Measurements from ENCODE around the gene SH3BP5L.

DNA sequence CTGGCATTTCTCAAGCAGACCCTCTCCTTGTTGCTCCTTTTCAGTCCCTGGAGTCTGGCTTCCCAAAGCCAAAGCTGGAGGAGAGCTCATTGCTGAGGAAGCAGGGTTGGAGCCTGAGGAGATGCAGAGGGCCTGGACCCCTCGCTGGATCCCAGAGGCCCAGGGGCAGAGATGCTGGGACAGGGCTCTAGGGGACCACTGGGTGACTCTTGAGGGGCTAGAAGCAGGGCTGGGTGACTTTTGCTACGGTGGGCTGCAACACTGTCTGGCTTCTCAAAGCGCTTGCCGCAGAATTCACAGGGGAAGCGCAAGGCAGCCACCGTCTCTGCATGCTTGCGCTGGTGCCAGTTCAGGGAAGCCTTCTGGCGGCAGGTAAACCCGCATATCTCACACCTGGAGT, 24.4 kb upstream of the SH3BP5L start:
- TF ChIP-seq CREB1 (IDR thresholded peaks at IDR 0.05; ENCODE audit: low read depth) (no peak), RCOR1 (conservative IDR thresholded peaks at IDR 0.05; ENCODE audit: low read depth, low read length) (no peak), ETV6 (conservative IDR thresholded peaks at IDR 0.05 in 1 of 2, IDR thresholded peaks at IDR 0.05 in 1 of 2; ENCODE audit: borderline replicate concordance in 1 of 2, low read depth in 1 of 2) (no peak), POLR2A (IDR thresholded peaks at IDR 0.05; ENCODE audit: low read depth, low read length) (peak; percentile 28; the same call in 1 of the 2 replicates), CHD4 (IDR thresholded peaks at IDR 0.05) (no peak), TAF1 (IDR thresholded peaks at IDR 0.05; ENCODE audit: borderline replicate concordance, low read depth, low read length) (no peak), EP300 (IDR thresholded peaks at IDR 0.05; ENCODE audit: borderline replicate concordance in 1 of 2, control insufficient read depth in 1 of 2, low read depth in 2 of 2, low read length in 2 of 2) (no peak)
- TF ChIP-seq, protein P1, sequence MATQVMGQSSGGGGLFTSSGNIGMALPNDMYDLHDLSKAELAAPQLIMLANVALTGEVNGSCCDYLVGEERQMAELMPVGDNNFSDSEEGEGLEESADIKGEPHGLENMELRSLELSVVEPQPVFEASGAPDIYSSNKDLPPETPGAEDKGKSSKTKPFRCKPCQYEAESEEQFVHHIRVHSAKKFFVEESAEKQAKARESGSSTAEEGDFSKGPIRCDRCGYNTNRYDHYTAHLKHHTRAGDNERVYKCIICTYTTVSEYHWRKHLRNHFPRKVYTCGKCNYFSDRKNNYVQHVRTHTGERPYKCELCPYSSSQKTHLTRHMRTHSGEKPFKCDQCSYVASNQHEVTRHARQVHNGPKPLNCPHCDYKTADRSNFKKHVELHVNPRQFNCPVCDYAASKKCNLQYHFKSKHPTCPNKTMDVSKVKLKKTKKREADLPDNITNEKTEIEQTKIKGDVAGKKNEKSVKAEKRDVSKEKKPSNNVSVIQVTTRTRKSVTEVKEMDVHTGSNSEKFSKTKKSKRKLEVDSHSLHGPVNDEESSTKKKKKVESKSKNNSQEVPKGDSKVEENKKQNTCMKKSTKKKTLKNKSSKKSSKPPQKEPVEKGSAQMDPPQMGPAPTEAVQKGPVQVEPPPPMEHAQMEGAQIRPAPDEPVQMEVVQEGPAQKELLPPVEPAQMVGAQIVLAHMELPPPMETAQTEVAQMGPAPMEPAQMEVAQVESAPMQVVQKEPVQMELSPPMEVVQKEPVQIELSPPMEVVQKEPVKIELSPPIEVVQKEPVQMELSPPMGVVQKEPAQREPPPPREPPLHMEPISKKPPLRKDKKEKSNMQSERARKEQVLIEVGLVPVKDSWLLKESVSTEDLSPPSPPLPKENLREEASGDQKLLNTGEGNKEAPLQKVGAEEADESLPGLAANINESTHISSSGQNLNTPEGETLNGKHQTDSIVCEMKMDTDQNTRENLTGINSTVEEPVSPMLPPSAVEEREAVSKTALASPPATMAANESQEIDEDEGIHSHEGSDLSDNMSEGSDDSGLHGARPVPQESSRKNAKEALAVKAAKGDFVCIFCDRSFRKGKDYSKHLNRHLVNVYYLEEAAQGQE (IDR thresholded peaks at IDR 0.05; ENCODE audit: low read depth, low read length) = no peak
- TF ChIP-seq, protein P2, sequence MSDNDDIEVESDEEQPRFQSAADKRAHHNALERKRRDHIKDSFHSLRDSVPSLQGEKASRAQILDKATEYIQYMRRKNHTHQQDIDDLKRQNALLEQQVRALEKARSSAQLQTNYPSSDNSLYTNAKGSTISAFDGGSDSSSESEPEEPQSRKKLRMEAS (IDR thresholded peaks at IDR 0.05; ENCODE audit: low read depth, low read length) = no peak
- TF ChIP-seq, protein P3, sequence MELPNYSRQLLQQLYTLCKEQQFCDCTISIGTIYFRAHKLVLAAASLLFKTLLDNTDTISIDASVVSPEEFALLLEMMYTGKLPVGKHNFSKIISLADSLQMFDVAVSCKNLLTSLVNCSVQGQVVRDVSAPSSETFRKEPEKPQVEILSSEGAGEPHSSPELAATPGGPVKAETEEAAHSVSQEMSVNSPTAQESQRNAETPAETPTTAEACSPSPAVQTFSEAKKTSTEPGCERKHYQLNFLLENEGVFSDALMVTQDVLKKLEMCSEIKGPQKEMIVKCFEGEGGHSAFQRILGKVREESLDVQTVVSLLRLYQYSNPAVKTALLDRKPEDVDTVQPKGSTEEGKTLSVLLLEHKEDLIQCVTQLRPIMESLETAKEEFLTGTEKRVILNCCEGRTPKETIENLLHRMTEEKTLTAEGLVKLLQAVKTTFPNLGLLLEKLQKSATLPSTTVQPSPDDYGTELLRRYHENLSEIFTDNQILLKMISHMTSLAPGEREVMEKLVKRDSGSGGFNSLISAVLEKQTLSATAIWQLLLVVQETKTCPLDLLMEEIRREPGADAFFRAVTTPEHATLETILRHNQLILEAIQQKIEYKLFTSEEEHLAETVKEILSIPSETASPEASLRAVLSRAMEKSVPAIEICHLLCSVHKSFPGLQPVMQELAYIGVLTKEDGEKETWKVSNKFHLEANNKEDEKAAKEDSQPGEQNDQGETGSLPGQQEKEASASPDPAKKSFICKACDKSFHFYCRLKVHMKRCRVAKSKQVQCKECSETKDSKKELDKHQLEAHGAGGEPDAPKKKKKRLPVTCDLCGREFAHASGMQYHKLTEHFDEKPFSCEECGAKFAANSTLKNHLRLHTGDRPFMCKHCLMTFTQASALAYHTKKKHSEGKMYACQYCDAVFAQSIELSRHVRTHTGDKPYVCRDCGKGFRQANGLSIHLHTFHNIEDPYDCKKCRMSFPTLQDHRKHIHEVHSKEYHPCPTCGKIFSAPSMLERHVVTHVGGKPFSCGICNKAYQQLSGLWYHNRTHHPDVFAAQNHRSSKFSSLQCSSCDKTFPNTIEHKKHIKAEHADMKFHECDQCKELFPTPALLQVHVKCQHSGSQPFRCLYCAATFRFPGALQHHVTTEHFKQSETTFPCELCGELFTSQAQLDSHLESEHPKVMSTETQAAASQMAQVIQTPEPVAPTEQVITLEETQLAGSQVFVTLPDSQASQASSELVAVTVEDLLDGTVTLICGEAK (IDR thresholded peaks at IDR 0.05; ENCODE audit: borderline replicate concordance) = no peak
